GM19467 (cell line): ENCODE data around the gene IRF2BPL.

Source experiments
- ATAC-seq: cut with Tn5 transposase; IDR thresholded peaks from one replicate; pipeline ENCODE4 v1.9.1; 2021; ENCODE audit warnings: mild to moderate bottlenecking, moderate library complexity; ENCODE audit not compliant: unreplicated experiment

Gene IRF2BPL

DNA sequence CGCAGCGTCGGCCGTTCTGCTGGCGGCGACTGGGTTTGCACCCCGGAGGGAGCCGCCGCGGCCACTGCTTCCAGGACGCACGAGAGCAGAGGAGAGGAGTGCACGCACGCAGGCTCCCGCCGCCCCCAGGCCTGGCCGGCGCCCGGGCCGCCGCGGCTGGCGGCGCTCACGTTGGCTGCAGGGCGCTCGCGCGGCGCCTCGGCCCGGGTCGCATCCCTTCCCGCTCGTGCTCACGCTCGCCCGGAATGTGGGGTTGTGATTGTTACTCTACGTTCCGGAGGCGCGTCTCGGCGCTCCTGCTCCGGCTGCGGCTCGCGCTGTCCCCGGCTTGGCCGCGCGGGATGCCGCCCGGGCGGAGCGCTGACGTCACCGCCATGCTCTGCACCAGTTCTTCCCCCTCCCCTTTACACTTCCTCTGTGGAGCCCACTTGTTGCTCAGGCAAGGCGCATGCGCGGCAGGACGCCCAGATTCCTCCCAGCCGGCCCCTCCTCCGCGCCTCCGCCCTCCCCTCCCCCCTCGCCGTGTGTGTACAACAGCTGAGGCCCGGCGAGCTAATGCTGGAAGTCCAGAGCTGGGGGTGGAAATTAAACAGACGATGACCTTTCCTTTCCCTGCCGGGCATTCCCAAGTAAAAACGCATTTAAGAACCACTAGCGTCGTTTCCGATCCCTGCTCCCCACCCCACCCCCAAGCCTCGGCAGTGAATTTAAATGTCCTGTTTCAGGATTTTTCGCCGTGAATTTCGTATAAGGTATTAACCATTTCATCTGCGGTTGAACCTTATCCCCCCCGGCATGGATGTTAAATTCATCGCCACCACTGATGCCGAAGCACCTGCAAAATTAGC is at the start of gene IRF2BPL:
Gene IRF2BPL, minus strand, starts transcription at position 325 of the 848 bp plus-strand sequence. CDS start 916 bp downstream, outside the sequence.
- ATAC-seq, result peak; percentile 62

DNA sequence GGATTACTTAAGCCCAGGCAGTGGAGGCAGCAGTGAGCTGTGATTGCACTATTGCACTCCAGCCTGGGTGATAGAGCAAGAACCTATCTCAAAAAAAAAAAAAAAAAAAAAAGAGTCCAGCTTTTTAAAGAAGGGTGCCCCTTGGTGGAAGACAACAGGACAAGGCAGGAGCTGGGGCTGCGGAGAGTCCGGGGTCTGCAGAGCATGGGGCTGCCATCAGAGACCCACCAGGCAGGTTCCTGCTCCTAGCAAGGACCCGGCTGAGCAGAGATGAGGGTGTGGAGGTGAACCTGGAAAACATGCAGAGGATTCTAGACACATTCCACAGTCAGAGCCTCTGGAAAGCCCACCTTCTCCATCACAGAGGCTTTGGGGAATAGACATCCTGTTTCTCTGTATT is 48.5 kb upstream of the IRF2BPL start:
- ATAC-seq, result no peak

DNA sequence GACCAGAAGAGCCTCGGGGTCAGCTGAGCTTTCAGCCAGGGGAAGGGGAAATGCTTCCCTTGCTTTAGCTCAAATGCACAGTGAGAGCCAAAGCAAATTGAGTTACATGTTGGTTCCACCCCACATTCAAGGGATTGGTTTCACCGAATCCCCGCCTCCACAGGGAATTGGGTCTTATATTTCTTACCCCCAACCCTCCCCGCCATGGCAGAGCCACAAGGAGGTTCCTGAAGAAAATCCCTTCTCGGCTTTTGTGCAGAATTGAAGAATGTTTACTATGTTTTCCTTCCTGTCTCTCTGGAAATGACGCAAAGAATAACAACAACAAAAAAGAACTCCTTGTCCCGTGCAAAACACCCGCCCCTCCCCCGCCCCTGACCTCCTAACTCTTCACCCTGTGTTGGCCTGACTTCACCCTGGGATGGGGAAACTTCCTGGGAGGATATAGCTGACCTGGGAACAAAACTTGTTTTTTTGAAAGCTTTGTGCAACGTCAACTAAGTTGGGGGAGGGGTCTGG is 47.7 kb upstream of the IRF2BPL start:
- no peak for ATAC-seq

GRCh38 chr14:77074969-77075368 is 46.5 kb upstream of the IRF2BPL start:
- ATAC-seq, result no peak

- ATAC-seq, result no peak
Measured at GRCh38 chr14:77071938-77072388, 43.5 kb upstream of the IRF2BPL start.

GRCh38 chr14:77069551-77069950 is 41.0 kb upstream of the IRF2BPL start:
- ATAC-seq, result no peak

DNA sequence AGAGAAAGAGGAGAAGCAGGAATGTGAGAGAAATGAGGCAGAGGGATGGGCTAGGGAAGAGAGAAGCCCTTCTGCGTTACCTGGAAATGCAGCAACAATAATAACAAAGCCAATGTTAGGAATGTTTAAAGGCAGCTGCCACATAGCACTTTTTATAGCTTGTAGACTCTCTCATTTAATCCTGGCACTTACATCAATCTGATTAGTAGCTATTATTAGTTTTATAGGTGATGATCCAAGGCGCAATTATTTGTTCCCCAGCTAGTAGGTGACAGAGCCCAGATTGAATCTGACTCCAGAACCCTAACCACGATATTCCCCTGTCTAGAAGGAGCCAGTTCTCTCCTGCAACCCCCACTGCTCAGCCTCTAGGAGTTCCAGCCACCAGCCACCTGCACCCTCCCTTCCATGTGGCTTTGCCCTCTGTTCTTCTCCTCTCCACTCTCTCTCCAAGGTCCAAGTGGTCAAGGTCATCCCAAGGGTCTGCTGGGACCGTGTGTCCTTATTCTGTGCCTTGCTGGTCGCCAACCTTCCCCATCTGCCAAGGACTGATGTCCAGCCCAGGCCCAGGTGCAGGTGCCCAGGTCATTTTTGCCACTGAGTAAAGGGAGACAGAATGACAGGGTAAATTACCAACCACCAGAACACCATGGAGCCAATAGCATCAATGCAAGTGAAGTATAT is 40.2 kb upstream of the IRF2BPL start:
- no peak for ATAC-seq

- ATAC-seq, result peak; percentile 46
Measured at GRCh38 chr14:77067632-77068516, 39.4 kb upstream of the IRF2BPL start.

GRCh38 chr14:77066578-77067172 is 38.2 kb upstream of the IRF2BPL start:
- no peak for ATAC-seq

DNA sequence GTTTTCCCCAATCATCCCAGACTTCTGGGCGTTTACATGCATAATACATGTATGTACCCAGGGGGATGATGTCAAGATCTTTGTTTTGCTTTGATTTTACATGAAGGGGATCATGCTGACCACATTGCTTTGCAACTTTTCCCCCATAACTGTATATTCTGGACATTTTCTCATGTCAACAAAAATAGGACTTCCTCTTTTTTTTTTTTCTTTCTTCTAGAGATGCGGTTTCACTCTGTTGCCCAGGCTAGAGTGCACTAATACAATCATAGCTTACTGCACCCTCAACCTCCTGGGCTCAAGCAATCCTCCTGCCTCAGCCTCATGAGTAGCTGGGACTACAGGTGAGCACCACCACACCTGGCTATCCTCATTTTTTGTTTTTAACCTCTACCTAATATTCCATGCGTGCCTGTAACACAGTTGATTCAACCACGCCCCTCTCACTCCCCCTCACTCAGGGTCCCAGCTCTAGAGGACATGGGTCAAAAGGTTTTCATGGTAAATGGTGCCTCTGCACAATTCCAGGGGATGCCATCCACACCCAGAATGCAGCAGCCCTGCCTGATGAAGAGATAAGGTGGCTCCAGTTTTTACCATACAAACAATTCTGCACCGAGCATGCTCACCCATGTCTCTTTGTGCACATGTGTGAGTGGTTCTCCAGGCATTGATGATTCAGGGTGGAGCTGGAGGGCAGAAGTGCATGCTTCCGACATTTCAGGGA is 37.5 kb upstream of the IRF2BPL start:
- no peak for ATAC-seq

- no peak for ATAC-seq
Measured at GRCh38 chr14:77064521-77065178, 36.1 kb upstream of the IRF2BPL start.

DNA sequence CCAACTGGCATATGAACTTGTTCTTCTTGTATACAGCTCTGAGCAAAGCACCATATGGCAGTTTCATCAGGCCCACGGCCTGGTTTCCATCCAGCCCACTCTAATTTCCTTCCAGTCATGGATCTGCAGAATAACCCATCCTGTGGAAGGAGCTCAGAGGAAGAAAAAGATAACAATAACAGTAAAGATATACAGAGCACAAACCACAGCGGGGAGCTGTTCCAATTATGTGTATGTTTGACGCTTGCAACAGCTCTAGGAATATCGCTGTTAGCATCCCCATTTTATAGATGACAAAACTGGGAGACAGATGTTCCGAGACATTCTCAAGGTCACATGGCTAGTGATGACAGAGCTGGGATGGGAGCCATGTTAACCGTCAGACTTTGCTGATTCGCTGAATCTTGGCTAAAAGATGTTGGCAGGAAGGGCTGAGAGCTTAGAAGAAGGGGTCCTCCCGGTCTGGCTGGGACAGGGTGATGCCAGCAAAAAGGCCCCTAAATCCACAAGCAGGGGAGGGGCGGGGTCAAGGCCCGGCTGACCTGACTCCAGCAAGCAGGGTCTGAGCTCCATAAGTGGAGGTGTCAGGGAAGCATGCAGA is 35.2 kb upstream of the IRF2BPL start:
- no peak for ATAC-seq

DNA sequence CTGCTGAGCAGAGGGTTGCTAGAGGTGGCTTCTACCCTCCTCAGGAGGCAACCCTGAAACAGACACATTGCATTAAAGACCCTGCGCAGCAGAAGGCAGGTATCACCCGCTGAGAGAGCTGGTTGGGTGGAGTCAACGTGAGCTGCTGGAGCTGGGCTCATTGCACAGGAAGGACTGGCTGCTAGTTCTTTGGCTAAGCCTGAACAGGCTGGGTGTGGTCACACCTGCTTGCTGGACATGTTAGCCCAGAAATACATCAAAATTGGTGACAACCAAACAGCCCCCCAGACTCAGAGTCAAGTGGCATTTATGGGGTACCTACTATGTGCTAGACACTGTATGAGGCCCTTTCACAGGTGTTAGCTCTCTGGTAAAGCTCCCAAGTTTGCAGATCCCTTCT is 33.8 kb upstream of the IRF2BPL start:
- no peak for ATAC-seq

DNA sequence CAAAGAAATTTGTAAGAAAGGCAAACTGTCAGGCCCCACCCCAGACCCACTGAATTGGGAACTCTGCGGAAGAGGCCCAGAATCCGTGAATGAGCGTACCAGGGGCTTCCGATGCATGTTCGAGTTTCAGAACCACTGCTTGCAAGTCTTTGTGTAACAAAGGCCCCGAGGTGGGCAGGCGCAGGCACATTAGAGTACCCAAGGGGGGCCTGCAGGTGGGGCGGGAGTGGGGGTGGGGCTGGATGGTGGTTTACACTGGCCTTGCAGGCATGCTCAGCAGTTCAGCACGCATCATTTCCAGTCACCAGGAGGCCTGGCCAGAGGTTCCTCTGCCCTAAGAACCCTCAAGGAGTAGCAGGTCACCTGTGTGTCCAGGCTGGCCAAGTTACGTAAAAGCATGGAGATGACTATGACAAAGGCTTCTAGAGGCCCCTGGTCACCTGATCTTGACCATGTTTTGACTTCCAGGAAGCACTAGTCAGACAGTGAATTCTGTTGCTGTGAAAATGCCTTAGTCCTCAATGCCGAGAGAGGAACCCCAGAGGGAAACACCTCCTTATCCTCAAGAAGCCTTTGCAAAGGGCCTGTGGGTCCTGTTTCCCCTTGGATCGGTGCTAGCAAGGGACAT is 33.2 kb upstream of the IRF2BPL start:
- no peak for ATAC-seq

DNA sequence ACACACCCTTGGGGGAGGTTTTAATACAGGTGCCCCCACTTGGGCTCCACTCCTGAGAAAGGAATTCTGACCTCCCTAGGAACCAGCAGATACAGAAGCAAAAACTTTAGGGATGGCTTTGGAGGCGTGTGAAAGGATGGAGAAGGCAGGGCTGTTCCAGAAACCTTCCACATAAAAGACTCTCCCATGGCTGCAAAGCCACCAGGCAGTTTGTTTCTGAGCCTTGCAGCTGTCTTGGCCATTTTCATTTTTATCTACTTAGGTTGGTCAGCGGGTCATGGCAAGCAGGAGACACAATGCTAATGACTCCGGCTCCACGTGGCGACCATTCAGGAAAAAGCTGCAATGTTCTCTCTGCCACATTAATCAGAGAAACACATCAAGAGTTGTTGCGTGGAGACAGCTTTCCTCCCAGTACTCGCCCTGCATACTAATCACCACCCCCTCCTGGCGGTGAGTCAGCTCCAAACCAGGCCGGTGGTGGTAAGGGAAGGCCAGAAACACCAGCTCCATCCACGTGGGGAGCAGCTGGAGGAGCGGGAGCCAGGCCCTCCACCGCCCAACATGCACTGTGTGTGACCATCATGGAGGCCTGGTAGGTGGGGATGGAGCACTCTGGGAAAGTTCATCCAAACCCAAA is 30.9 kb upstream of the IRF2BPL start:
- ATAC-seq, result no peak

GRCh38 chr14:77058785-77059184 is 30.3 kb upstream of the IRF2BPL start:
- ATAC-seq, result no peak

- ATAC-seq, result no peak
Measured at GRCh38 chr14:77058117-77058516, 29.6 kb upstream of the IRF2BPL start.

- no peak for ATAC-seq
Measured at GRCh38 chr14:77055981-77056380, 27.5 kb upstream of the IRF2BPL start.
